Thyroid gland (tissue), 4 donors: ENCODE results near the gene FMN2.

Experiments
- POLR2A ChIP-seq, 2 donors: fragments of 450-650 bp; IDR thresholded peaks; one replicate each; pipeline ENCODE4 v1.6.1; 2017; ENCODE audit warnings: antibody characterized with exemption in 2 of 2, mild to moderate bottlenecking in 2 of 2, moderate library complexity in 1 of 2
- TF ChIP-seq, protein P1 (sequence below), 6 experiments: fragments of 200-600 bp in 3 of 6; fragments of 450-650 bp in 3 of 6; sonication (generic) in 3 of 6; IDR thresholded peaks; one replicate each; pipeline ENCODE4 v1.5.1; 2016 to 2019; ENCODE audit warnings: antibody characterized with exemption in 6 of 6, mild to moderate bottlenecking in 2 of 6, inconsistent platforms in 1 of 6, moderate library complexity in 1 of 6

DNA sequence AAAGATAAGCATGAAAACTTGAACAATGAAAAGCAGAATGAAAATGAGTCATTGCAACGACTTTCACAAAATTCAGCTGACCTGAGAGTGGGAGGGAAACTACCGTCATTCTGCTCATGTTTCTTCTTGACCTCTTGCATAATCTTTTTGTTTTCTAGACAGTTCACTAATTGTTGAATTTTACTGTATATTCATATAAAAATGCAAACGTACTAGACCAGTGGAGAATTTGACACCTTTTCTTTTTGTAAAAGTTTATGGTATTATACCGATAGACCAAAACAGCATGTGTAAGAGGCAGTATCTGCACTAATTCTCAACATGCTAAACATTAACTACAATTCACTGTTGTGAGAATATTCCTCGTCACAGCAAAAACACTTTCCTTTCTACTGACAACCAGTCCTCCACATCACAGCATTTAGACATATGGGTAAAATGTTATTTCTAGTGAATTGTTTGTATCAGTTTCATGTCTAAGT, 382.5 kb downstream of the FMN2 start:
- no peak for TF ChIP-seq POLR2A (IDR thresholded peaks at IDR 0.05)
- TF ChIP-seq, protein P1, sequence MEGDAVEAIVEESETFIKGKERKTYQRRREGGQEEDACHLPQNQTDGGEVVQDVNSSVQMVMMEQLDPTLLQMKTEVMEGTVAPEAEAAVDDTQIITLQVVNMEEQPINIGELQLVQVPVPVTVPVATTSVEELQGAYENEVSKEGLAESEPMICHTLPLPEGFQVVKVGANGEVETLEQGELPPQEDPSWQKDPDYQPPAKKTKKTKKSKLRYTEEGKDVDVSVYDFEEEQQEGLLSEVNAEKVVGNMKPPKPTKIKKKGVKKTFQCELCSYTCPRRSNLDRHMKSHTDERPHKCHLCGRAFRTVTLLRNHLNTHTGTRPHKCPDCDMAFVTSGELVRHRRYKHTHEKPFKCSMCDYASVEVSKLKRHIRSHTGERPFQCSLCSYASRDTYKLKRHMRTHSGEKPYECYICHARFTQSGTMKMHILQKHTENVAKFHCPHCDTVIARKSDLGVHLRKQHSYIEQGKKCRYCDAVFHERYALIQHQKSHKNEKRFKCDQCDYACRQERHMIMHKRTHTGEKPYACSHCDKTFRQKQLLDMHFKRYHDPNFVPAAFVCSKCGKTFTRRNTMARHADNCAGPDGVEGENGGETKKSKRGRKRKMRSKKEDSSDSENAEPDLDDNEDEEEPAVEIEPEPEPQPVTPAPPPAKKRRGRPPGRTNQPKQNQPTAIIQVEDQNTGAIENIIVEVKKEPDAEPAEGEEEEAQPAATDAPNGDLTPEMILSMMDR (IDR thresholded peaks at IDR 0.05), result no peak
